ENCODE results near the gene ZSWIM4.

ZSWIM4 gene

GRCh38 chr19:13814550-13814949, 19.3 kb downstream of the ZSWIM4 start:
- DNase-seq, result no peak

DNA sequence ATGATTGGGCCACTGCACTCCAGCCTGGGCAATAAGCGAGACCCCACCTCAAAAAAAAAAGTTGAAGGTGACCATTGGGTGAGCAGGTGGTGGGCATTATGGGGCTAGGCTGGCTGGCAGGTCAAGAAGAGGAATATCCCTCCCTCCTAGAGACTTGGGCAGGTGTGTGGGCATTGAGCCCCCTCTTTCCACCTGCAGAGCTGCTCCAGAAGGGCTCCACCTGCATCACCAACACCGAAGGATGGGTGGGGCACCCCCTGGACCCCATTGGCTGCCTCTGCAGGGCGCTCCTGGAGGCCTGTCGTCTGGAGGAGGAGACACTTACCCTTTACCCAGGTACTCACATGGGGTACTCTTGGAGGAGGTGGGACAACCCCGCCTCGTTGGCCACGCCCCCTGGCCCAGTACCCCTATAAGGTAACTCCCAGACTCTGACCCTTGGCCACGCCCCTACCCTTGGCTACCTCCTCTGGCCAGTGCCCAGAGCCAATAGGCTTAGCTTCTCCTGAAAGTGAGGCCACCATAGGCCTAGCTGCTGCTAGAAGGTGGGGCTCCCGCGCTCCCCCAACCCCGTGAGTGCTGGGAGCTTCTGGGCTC, 21.9 kb downstream of the ZSWIM4 start:
- no peak for DNase-seq

DNA sequence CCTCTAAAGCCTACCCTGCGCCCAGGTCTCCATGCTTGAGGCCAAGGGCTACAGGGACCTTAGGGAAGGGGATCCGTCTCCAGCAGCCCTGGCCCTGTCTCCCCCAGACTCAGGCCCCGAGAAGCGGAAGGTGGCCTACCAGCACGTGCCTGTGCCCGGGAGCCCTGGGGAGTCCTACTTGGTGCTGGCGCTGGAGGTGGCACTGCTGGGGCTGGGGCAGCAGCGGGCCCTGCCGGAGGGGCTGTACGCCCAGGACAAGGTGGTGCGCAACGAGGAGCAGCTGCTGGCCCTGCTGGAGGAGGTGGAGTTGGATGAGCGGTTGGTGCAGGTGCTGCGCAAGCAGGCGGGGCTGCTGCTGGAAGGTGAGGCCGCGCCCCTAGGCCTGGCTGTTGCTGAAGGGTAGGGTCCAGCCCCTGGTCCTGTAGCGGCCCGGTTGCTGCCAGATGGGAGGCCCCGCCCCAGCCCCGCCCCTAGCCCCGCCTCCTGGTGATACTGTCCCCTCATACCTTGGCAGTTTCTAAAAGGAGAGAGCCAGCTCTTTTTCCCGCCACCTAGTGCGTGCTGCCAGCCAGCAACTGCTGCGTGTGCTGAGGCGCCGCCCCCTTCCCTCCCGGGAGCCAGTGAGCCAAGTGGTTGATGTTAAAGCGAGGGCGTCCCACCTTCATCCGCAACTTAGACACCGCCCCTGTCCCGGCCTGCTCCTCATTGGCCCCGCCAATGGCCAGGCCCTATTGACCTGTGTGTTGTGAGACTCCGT, 22.6 kb downstream of the ZSWIM4 start:
- no peak for DNase-seq

DNA sequence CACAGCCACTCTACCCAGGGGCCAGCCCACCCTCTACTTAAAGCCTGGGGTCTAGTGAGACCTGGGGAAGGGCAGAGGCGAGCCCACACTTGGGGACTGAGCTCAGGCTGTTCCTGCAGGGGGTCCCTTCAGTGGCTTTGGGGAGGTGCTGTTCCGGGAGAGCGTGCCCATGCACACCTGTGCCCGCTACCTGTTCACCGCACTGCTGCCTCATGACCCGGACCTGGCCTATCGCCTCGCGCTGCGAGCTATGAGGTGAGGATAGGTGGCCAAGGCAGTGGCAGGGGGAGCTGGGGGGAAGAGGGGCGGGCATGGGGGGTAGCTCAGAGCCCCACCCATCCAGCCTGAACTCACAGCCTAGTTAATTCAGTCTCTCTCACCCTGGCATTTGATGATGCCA, 24.0 kb downstream of the ZSWIM4 start:
- DNase-seq, result no peak

DNA sequence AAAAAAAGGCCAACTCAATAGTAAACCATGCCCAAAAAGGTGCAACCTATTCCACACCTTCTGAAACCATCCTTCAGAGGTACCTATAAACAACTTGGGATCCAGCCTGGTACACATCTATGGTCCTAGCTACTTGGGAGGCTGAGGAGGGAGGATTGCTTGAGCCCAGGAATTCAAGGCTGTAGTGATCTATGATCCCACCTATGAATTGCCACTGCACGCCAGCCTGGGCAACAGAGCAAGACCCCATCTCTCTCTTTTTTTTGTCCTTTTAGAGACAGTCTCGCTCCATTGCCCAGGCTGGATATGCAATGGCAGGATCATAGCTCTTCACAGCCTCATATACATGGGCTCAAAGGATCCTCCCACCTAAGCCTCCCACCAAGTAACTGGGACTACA, 26.0 kb downstream of the ZSWIM4 start:
- DNase-seq, result no peak

DNA sequence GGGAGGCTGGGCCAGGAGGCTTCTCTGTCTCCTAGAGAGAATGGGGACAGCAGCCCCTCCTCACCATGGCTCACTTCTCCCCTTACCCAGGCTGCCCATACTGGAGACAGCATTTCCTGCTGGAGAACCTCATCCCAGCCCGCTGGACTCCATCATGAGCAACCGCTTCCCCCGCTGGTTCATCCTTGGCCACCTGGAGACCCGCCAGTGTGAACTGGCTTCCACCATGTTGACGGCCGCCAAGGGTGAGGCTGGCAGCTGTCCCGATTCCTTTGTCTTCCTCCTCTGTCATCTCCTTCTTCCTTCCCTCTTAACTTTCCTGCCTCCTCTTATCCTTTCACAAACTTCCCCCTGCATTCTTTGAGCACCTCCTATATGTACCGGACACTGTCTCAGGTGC, 28.0 kb downstream of the ZSWIM4 start:
- no peak for DNase-seq

DNA sequence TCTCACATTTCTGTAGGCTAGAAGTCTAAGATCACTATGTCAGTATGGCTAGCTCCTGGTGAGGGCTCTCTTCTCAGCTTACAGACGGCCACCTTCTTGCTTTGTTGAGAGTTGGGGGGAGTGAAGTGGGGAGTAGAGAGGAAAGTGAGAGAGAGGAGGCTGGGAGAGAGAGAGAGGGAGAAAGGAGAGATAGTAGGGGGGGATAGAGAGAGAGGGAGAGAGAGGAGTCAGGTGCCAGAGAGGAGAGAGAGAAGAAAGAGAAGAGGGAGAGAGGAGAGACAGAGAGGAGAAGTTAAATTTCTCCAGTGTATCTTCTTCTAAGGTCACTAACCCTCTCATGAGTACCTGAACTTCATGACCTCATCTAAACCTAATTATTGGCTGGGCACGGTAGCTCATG, 28.7 kb downstream of the ZSWIM4 start:
- no peak for DNase-seq

DNA sequence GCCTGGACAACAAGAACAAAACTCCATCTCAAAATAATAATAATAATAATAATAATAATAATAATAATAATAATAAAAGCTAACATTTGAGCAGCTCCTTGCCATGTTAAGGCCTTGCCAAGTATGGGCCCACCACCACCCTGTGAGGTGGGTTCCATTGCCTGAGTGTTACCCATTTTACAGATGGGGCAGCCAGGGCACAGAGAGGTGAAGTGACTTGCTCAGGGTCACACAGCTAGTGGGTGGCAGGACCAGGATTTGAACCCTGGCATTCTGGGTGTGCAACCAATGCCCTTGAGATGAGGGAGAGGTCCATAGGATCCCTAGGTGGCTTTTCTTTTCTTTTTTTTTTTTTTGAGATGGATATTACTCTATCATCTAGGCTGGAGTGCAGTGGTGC, 29.5 kb downstream of the ZSWIM4 start:
- no peak for DNase-seq

DNA sequence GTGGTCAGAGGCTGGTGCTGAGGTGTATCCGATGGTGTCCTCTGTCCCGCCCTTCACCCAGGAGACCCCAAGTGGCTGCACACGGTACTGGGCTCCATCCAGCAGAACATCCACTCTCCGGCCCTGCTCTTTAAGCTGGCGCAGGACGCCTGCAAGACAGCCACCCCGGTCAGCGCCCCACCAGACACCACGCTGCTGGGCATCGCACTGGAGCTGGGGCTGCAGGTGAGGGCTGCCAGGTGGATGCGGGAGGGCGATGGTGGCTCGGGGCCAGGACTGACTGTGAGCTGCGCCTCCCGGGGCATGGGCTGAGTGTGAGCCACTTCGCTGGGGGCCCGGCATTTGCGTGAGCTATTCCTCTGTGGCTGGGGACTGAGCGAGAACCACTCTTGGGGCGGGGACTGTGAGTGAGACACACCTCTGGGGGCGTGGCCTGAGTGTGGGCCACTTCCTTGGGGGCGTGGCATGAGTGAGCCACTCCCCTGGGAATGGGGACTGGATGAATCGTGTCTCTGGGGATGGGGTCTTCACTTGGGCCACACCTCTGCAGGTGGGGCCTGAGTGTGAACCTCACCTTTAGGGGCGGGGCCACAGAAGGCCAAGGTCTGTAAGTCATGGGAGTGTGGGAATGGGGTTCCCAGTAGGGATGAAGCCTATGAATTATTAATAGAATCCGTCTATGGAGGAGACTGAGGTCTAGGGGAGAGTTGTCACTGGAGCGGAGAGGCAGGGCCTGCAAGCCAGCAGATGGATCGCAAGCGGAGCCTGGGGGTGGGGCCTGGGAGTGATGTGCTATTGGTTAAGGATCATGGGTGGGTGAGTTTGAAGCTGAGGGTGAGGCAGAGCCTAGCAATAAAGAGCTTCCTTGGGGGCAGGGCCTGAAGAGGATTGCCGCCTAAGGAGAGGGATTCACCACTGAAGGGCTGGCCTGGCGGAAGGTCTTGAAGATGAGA, 30.5 kb downstream of the ZSWIM4 start:
- no peak for DNase-seq

DNA sequence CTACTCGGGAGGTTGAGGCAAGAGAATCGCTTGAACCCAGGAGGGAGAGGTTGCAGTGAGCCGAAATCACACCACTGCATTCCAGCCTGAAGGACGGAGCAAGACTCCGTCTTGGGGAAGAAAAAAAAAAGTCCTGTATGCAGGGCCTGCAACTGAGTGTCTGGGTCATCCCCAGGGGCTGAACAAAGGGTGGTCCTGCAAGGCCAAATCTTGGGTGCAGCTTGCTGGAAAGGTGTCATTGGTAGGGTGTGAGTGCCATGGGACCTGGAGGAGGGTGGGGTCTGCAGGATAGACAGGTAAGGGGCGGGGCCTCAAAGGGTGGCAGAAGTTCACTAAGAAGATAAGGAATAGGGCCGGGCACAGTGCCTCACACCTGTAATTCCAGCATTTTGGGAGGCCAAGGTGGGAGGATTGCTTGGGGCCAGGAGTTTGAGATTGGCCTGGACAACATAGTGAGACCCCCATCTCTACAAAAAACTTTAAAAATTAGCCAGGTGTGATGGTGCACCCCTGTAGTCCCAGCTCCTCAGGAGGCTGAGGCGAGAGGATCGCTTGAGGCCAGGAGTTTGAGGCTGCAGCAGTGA, 31.5 kb downstream of the ZSWIM4 start:
- DNase-seq, result no peak

GRCh38 chr19:13827656-13828055, 32.4 kb downstream of the ZSWIM4 start:
- no peak for DNase-seq

DNA sequence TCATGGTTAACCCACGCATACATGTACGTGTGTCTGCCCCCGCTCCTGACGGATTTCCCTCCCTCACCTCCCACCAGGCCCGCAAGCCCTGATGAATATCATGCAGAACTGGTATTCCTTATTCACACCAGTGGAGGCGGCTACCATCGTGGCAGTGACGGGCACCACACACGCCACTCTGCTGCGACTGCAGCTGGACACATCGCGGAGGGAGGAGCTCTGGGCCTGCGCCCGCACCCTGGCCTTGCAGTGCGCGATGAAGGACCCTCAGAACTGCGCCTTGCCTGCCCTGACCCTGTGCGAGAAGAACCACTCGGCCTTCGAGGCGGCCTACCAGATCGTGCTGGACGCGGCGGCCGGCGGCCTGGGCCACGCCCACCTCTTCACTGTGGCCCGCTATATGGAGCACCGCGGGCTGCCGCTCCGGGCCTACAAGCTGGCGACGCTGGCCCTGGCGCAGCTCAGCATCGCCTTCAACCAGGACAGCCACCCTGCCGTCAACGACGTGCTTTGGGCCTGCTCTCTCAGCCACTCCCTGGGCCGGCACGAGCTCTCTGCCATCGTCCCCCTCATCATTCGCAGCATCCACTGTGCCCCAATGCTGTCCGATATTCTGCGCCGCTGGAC, 35.0 kb downstream of the ZSWIM4 start:
- DNase-seq, result no peak

DNA sequence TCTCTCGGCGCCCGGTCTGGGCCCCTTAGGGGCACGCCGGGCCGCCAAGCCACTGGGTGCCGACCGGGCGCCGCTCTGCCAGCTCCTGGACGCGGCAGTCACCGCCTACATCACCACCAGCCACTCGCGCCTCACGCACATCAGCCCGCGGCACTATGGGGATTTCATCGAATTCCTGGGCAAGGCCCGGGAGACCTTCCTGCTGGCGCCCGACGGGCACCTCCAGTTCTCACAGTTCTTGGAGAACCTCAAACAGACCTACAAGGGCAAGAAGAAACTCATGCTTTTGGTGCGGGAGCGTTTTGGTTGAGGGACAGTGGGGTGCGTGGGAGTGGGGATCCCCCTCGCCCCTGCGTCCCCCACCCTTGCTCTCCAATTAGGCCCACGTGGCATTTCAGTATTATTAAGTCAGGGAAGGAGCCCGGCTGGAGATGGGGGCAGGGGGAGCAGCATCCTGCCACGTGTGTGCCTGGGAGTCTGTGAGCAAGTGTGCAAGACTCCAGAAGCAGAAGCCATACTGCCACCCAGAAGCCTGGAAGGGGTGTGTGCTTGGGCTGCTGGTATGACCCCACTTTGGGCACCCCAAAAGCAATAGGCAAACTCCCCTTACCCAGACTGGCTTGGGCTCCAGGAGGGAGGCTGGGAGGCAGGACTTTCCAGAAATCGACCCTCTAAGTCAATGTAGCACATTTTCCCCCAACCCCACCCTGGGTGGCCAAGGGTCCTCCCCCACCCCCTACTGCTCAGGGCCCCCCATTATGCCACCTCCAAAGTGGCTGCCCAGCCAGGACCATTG, 35.7 kb downstream of the ZSWIM4 start:
- DNase-seq, result no peak

DNA sequence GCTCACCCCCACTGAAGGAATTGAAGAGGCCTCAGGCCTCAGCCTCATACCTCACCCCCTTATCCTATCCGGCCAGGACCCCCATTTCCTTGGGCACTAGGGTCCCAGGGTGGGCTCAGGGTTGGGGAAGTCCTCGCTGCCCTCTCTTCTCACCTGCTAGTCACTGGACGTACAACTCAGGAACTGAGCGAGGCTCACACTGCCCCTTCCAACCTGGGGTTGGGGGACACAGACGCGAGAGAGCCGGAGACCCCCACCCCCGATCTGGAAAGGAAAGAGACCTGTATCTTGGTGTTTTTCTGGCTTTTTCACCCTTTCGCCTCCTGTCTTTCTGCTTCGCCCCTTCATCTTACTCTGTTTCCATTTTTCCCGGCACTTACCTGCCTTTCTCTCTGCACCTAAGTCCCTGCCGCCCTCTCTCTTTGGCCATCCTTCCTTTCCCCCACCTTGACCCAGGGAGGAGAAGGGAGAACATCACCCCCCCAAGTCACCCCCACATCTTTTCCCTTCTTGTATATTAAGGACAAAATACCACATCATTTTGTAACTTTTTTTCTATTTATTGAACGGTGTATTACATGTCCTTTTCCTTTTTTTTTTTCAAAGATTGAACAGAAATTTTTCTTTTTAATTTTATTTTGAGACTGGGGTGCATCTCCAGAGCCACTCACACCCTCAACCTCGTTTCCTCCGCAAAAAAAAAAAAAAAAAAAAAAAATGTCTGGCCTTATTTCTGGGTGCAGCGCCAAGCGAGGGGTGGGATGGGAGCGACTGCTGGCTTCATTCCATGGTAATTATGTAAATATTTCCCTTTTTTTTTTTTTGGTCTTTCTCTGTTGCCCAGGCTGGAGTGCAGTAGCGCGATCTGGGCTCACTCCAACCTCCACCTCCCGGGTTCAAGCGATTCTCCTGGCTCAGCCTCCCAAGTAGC, 36.6 kb downstream of the ZSWIM4 start:
- no peak for DNase-seq

GRCh38 chr19:13833330-13834243, 38.3 kb downstream of the ZSWIM4 start:
- peak; percentile 84 for DNase-seq

GRCh38 chr19:13834244-13835069, 39.2 kb downstream of the ZSWIM4 start:
- no peak for DNase-seq

GRCh38 chr19:13835791-13836723, 40.8 kb downstream of the ZSWIM4 start:
- no peak for DNase-seq
